ENCODE results near the gene CDC26.
"Not testable (repeated sequence)": the region's sequence is repeated elsewhere in the genome, so short reads cannot be mapped to it uniquely, and the experiment has no call there.

CDC26 gene

GRCh38 chr9:113250807-113251206 is 24.6 kb downstream of the CDC26 start:
- H3K27ac ChIP-seq: no peak overlapping the region
- no peak for TF ChIP-seq ZFX (IDR thresholded peaks at IDR 0.05; ENCODE audit: borderline replicate concordance)
- TF ChIP-seq, protein P1, sequence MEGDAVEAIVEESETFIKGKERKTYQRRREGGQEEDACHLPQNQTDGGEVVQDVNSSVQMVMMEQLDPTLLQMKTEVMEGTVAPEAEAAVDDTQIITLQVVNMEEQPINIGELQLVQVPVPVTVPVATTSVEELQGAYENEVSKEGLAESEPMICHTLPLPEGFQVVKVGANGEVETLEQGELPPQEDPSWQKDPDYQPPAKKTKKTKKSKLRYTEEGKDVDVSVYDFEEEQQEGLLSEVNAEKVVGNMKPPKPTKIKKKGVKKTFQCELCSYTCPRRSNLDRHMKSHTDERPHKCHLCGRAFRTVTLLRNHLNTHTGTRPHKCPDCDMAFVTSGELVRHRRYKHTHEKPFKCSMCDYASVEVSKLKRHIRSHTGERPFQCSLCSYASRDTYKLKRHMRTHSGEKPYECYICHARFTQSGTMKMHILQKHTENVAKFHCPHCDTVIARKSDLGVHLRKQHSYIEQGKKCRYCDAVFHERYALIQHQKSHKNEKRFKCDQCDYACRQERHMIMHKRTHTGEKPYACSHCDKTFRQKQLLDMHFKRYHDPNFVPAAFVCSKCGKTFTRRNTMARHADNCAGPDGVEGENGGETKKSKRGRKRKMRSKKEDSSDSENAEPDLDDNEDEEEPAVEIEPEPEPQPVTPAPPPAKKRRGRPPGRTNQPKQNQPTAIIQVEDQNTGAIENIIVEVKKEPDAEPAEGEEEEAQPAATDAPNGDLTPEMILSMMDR (IDR thresholded peaks at IDR 0.05): no peak

DNA sequence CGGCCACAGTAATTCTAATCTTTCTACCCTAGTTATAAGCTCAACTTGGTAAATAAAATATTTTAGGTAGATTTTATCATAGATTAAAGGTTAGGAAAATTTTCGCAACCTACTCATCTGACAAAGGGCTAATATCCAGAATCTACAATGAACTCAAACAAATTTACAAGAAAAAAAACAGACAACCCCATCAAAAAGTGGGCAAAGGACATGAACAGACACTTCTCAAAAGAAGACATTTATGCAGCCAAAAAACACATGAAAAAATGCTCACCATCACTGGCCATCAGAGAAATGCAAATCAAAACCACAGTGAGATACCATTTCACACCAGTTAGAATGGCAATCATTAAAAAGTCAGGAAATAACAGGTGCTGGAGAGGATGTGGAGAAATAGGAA is 25.7 kb downstream of the CDC26 start:
- not testable (repeated sequence) for H3K27ac ChIP-seq

- no peak overlapping the region for H3K27ac ChIP-seq
- TF ChIP-seq ZFX (IDR thresholded peaks at IDR 0.05; ENCODE audit: borderline replicate concordance): no peak
- TF ChIP-seq, protein P1 (IDR thresholded peaks at IDR 0.05): no peak
These were observed 27.7 kb downstream of the CDC26 start for GRCh38 chr9:113247640-113248039.

DNA sequence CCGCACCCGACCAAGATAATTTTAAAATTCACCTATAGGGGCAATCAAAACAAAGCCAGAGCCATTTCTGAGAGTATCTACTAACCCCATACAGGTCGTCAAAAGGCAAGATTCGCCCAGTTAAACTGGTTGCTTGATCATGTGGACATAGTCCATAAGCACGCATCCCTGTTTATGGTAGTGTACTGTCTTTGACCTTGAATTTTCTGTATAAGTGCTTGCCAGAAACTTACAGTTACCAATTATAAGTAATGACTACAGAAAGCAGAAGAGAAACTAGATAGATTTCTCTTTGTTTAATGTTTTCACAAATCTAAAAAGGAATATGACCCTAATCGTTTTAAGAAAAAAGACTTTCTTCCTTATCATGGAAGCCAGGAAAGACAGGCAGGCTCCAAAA is 28.4 kb downstream of the CDC26 start:
- H3K27ac ChIP-seq: no peak overlapping the region
- TF ChIP-seq, protein P1 (IDR thresholded peaks at IDR 0.05): no peak
- no peak for TF ChIP-seq ZFX (IDR thresholded peaks at IDR 0.05; ENCODE audit: borderline replicate concordance)

DNA sequence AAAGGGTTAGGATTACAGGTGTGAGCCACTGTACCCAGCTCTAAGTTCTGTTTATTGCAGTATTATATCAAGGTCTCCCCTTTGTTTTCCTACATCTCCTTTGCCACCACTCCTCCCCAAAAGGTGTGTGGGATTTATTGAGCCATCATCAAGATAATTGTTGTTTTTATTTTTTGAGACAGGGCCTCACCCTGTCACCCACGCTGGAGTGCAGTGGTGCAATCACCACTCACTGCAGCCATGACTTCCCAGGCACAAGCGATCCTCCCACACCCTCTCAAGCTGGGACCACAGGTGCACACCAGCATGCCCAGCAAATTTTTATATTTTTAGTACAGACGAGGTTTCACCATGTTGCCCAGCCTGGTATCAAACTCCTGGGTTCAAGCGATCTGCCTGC is 29.5 kb downstream of the CDC26 start:
- H3K27ac ChIP-seq: no peak overlapping the region
- TF ChIP-seq ZFX (IDR thresholded peaks at IDR 0.05; ENCODE audit: borderline replicate concordance): no peak
- TF ChIP-seq, protein P1 (IDR thresholded peaks at IDR 0.05): no peak

GRCh38 chr9:113244556-113244955 is 30.8 kb downstream of the CDC26 start:
- TF ChIP-seq, protein P1 (IDR thresholded peaks at IDR 0.05): no peak
- TF ChIP-seq ZFX (IDR thresholded peaks at IDR 0.05; ENCODE audit: borderline replicate concordance): no peak
- H3K27ac ChIP-seq: no peak overlapping the region

- TF ChIP-seq, protein P1 (IDR thresholded peaks at IDR 0.05): no peak
- no peak for TF ChIP-seq ZFX (IDR thresholded peaks at IDR 0.05; ENCODE audit: borderline replicate concordance)
- no peak overlapping the region for H3K27ac ChIP-seq
These were observed 34.2 kb downstream of the CDC26 start for GRCh38 chr9:113241161-113241560.

- no peak for TF ChIP-seq ZFX (IDR thresholded peaks at IDR 0.05; ENCODE audit: borderline replicate concordance)
- TF ChIP-seq, protein P1 (IDR thresholded peaks at IDR 0.05): no peak
- no peak overlapping the region for H3K27ac ChIP-seq
These were observed 36.5 kb downstream of the CDC26 start for GRCh38 chr9:113238859-113239232.

Measured in 22Rv1 (cell line).